ENCODE results near the gene GREB1.

DNA sequence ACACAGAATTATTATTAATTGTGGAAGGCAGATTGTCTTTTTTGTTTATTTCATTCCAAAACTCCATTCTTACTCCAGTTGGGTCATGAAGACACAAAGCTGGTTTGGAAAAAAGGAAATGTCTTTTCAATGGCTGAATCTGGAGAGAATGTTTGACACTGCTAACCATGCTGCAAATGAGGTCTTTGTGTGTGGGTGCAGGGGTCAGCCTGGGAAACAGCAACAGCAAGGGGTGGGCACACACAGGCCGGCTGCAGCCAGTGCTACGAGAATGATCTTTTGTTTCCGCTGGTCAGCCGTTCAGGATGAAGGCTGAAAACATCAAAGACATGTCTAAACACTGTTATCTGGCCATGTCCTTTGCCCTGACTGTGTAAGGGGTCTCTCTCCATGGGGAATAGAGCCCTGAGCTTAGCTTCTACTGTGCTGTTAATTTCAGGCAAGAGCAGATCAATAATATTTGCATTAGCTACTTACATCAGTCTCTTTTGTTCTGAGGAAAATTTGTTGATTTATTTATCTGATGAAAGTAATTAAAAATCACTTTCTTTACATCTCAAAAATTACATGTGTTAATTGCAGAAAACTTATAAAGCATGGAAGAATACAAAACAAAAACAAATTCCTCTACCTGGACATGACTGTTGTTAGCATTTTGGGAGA, 34.6 kb upstream of the GREB1 start:
- TF ChIP-seq, protein P1, sequence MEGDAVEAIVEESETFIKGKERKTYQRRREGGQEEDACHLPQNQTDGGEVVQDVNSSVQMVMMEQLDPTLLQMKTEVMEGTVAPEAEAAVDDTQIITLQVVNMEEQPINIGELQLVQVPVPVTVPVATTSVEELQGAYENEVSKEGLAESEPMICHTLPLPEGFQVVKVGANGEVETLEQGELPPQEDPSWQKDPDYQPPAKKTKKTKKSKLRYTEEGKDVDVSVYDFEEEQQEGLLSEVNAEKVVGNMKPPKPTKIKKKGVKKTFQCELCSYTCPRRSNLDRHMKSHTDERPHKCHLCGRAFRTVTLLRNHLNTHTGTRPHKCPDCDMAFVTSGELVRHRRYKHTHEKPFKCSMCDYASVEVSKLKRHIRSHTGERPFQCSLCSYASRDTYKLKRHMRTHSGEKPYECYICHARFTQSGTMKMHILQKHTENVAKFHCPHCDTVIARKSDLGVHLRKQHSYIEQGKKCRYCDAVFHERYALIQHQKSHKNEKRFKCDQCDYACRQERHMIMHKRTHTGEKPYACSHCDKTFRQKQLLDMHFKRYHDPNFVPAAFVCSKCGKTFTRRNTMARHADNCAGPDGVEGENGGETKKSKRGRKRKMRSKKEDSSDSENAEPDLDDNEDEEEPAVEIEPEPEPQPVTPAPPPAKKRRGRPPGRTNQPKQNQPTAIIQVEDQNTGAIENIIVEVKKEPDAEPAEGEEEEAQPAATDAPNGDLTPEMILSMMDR (IDR thresholded peaks at IDR 0.05; ENCODE audit: low read depth, low read length) = no peak
- no peak for TF ChIP-seq EZH2phosphoT487 (IDR thresholded peaks at IDR 0.05; ENCODE audit: low read depth)

Data from OCI-LY3 (cell line).